ENCODE results near the gene HAPLN3. TPM values are rescaled to one million over a fixed set of nuclear protein-coding genes. Genes with fewer than 3 reads are reported as not detected.

HAPLN3 gene
- total RNA-seq, 1 experiment from 2014 or later = 8.8 TPM

DNA sequence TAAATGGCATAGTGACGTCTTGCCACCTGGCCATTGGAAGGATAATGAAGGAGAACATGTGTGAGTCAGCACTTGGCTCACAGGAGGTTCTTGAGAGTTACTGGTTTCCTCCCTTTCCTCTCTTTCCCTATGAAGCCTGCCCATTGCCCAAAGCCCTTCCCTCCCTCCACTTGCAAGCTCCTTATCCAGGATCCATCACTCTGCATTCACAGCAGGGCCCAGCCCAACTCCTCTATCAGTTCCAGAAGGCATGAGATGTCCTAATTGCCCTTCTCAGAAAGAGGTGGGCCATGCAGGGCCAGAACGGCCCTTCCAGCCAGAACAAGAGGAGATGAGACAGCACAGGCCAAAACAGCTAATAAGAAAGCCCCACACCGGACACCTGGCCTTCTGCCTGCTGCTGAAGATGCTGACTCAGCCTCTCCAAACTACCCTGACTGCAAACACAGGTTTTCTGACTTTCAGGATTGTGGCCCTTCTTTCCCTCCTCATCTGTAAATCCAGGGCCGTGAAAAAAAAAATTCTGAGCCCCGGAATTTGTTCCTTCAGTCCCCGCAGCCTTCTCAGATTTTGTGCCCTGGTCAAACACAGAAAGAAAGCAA lies 29.7 kb downstream of the HAPLN3 start:
- H3K4me3 Mint-ChIP-seq (ENCODE audit: low read depth, unreplicated experiment) = no peak overlapping the region
- intact Hi-C loops (cut with micrococcal nuclease; ENCODE audit: unreplicated experiment) = no loop called here
- CTCF ChIA-PET = no interaction called here
- no peaks in the 10 kb centered on the region for H3K9me3 Mint-ChIP-seq (ENCODE audit: low read depth, unreplicated experiment)
- peaks cover 89% of the 10 kb centered on the region for H3K27me3 Mint-ChIP-seq (ENCODE audit: unreplicated experiment)
- no peak for DNase-seq
- H3K27ac Mint-ChIP-seq (ENCODE audit: unreplicated experiment) = no peak overlapping the region
- no peaks in the 10 kb centered on the region for H3K36me3 Mint-ChIP-seq (ENCODE audit: insufficient read depth, unreplicated experiment)
- no TSS peak for BruUV-seq (replicated peaks)
- no peaks in the 10 kb centered on the region for H3K4me1 Mint-ChIP-seq (ENCODE audit: low read depth, unreplicated experiment)
- TF ChIP-seq, protein P1, sequence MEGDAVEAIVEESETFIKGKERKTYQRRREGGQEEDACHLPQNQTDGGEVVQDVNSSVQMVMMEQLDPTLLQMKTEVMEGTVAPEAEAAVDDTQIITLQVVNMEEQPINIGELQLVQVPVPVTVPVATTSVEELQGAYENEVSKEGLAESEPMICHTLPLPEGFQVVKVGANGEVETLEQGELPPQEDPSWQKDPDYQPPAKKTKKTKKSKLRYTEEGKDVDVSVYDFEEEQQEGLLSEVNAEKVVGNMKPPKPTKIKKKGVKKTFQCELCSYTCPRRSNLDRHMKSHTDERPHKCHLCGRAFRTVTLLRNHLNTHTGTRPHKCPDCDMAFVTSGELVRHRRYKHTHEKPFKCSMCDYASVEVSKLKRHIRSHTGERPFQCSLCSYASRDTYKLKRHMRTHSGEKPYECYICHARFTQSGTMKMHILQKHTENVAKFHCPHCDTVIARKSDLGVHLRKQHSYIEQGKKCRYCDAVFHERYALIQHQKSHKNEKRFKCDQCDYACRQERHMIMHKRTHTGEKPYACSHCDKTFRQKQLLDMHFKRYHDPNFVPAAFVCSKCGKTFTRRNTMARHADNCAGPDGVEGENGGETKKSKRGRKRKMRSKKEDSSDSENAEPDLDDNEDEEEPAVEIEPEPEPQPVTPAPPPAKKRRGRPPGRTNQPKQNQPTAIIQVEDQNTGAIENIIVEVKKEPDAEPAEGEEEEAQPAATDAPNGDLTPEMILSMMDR (IDR thresholded peaks at IDR 0.05; ENCODE audit: unreplicated experiment) = no peak

DNA sequence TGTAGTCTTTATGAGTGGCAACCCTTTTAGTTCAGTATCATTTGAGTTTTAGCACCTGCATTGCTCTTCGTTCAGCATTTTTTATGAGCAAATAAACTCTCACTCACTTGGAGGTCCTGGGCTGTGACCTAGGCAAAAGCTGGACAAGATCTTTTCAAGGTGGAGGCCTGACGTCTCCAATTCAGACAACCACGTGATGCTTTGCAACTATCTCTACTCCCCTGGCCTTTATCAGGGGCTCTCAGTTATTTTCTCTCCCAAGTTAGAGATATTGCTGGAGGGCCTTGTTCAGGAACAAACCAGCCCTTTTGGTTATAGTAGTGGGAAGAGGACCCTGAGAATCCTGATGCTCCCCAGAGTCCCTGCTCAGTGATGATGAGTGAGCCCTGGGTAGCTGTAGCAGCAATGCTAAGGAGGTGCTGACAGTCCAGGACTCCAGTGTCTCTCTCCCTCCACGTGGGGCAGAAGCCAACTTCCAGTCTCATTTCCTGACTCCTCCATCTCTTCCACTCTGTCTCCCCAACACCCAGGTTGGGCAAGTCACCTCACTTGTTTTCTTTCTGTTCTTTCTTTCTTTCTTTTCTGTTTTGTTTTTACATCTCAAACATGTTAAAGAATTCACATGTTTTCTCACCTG lies 30.4 kb downstream of the HAPLN3 start:
- BruUV-seq (replicated peaks) = no TSS peak
- H3K27ac Mint-ChIP-seq (ENCODE audit: unreplicated experiment) = no peak overlapping the region
- H3K27me3 Mint-ChIP-seq (ENCODE audit: unreplicated experiment) = peaks cover 89% of the 10 kb centered on the region
- DNase-seq = no peak
- CTCF ChIA-PET = no interaction called here
- no peaks in the 10 kb centered on the region for H3K4me1 Mint-ChIP-seq (ENCODE audit: low read depth, unreplicated experiment)
- H3K9me3 Mint-ChIP-seq (ENCODE audit: low read depth, unreplicated experiment) = no peaks in the 10 kb centered on the region
- TF ChIP-seq, protein P1 (IDR thresholded peaks at IDR 0.05; ENCODE audit: unreplicated experiment) = no peak
- intact Hi-C loops (cut with micrococcal nuclease; ENCODE audit: unreplicated experiment) = no loop called here
- no peaks in the 10 kb centered on the region for H3K36me3 Mint-ChIP-seq (ENCODE audit: insufficient read depth, unreplicated experiment)
- H3K4me3 Mint-ChIP-seq (ENCODE audit: low read depth, unreplicated experiment) = no peak overlapping the region

DNA sequence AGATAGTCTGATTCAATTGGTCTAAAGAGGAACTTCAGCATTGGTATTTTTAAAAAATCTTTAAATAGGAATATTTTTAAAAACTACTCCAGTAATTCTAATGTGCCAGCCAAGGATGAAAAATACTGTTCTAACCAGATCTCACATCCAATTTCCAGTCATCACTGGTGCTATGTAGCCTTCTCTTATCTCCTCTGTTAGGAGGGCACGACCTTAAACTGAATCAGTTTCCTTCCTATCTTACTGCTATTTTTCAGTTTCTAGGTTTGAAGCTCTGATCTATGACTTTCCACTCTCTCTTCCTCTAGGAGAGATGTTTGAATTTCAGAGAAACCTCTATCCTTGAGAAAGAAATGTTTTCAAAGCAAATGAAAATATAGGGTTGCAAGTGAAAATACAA lies 31.9 kb downstream of the HAPLN3 start:
- no peaks in the 10 kb centered on the region for H3K36me3 Mint-ChIP-seq (ENCODE audit: insufficient read depth, unreplicated experiment)
- no peak overlapping the region for H3K27ac Mint-ChIP-seq (ENCODE audit: unreplicated experiment)
- no peaks in the 10 kb centered on the region for H3K9me3 Mint-ChIP-seq (ENCODE audit: low read depth, unreplicated experiment)
- no peaks in the 10 kb centered on the region for H3K4me1 Mint-ChIP-seq (ENCODE audit: low read depth, unreplicated experiment)
- no peak for DNase-seq
- CTCF ChIA-PET = interaction anchor here (1.7 kb wide), 1 partner anchor 8 kb away, joined by 3 read pairs; no protein-coding TSS in a partner anchor
- TF ChIP-seq, protein P1 (IDR thresholded peaks at IDR 0.05; ENCODE audit: unreplicated experiment) = no peak
- H3K27me3 Mint-ChIP-seq (ENCODE audit: unreplicated experiment) = peaks cover 89% of the 10 kb centered on the region
- no TSS peak for BruUV-seq (replicated peaks)
- no peak overlapping the region for H3K4me3 Mint-ChIP-seq (ENCODE audit: low read depth, unreplicated experiment)
- intact Hi-C loops (cut with micrococcal nuclease; ENCODE audit: unreplicated experiment) = no loop called here

DNA sequence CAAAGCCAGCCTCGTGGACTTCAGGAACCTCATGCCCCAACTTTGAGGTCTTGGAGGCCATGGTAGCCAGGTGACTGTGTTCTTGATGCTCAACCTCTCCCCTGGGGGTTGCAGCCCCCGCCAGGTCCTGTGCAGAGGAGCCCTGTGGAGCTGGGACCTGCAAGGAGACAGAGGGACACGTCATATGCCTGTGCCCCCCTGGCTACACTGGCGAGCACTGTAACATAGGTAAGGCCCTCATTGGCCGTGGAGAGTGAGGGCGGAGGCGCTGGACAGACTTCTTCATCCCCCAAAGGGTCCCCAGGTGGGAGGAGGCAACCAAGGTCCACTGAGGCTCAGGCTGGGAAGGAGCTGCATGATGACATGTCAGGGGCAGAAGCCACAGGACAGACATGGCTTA lies 35.1 kb downstream of the HAPLN3 start:
- CTCF ChIA-PET = no interaction called here
- Mint-ChIP-seq H3K4me3 (ENCODE audit: low read depth, unreplicated experiment) (no peak overlapping the region), H3K27me3 (ENCODE audit: unreplicated experiment) (peaks cover 78% of the 10 kb centered on the region), H3K36me3 (ENCODE audit: insufficient read depth, unreplicated experiment) (no peaks in the 10 kb centered on the region), H3K4me1 (ENCODE audit: low read depth, unreplicated experiment) (no peaks in the 10 kb centered on the region), H3K9me3 (ENCODE audit: low read depth, unreplicated experiment) (no peaks in the 10 kb centered on the region), H3K27ac (ENCODE audit: unreplicated experiment) (no peak overlapping the region)
- intact Hi-C loops (cut with micrococcal nuclease; ENCODE audit: unreplicated experiment) = no loop called here
- DNase-seq = no peak
- no TSS peak for BruUV-seq (replicated peaks)
- TF ChIP-seq, protein P1 (IDR thresholded peaks at IDR 0.05; ENCODE audit: unreplicated experiment) = no peak
